GM12891 (cell line): Measurements from ENCODE around the gene TECPR1.

Experiments
- DNase-seq: peaks from one replicate; pipeline ENCODE4 v3.0.0; 2011; ENCODE audit warnings: low spot score; ENCODE audit not compliant: insufficient read length
- FAIRE-seq: peaks from 2 replicates; lab custom pipeline; 2011; peaks lifted over from hg19 to GRCh38; lab: Jason Lieb, UNC
- PAX5 ChIP-seq: IDR thresholded peaks from 2 replicates; pipeline ENCODE4 v1.6.1; 2011; ENCODE audit warnings: low read length, moderate library complexity, mild to moderate bottlenecking; ENCODE audit not compliant: insufficient read depth, severe bottlenecking
- POLR2A ChIP-seq: IDR thresholded peaks from 2 replicates; pipeline ENCODE4 v1.6.1; 2011; ENCODE audit warnings: low read depth, low read length, control low read depth
- POLR2AphosphoS5 ChIP-seq: IDR thresholded peaks from 2 replicates; pipeline ENCODE4 v1.6.1; 2011; ENCODE audit warnings: low read depth, low read length, control low read depth
- POU2F2 ChIP-seq: IDR thresholded peaks from 2 replicates; pipeline ENCODE4 v1.6.1; 2011; ENCODE audit warnings: low read depth, mild to moderate bottlenecking, control low read depth, low read length, moderate library complexity
- SPI1 ChIP-seq: IDR thresholded peaks from 2 replicates; pipeline ENCODE4 v1.6.1; 2011; ENCODE audit warnings: low read depth, low read length, control low read depth
- TAF1 ChIP-seq: IDR thresholded peaks from 2 replicates; pipeline ENCODE4 v1.6.1; 2011; ENCODE audit warnings: low read depth, low read length, control low read depth

TECPR1 gene

DNA sequence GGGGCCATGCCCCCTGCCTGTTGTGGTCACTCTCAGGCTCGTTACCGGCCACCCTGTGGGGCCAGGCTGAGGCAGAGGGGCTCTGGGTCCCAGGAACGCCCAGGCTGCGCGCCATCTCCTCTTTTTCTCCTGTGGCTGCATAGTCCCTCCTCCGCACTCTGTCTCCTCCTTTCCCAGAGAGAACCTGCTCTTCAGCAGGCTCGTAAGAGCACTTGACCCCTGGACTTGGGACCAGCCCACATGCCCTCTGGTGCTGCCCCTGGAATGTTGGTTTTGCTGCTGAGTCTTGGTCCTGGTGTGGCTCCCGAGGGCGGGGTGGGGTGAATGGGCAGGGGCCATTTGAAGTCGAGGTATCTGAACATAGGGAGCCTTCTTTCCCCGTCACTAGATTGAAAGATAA is 47.4 kb downstream of the TECPR1 start:
- TF ChIP-seq POU2F2: no peak
- TF ChIP-seq POLR2AphosphoS5: no peak
- TF ChIP-seq POLR2A: no peak
- no peak for TF ChIP-seq TAF1
- no peak for TF ChIP-seq PAX5
- TF ChIP-seq SPI1: no peak
- DNase-seq (no peak), FAIRE-seq (no peak)

DNA sequence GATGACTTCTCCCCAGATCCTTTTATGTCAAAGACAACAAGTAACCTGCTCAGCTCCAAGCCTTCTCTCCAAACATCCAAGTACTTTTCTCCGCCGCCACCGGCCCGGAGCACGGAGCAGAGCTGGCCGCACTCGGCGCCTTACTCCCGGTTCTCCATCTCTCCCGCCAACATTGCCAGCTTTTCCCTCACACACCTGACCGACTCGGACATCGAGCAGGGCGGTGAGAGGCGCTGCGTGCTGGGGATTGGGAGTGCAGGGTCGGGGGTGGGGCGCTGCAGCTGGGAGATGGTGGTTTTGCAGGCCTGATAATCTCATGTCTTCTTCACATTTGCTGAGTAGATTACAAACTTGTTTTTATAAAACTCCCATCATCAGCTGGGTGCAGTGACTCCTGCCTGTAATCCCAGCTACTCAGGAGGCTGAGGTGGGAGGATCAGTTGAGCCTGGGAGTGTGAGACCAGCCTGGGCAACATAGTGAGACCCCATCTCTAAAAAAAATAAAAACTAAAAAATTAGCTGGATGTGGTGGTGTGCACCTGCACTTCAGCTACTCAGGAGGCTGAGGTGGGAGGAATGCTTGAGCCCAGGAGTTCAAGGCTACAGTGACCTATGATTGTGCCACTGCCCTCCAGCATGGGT is 47.9 kb downstream of the TECPR1 start:
- TF ChIP-seq SPI1: no peak
- no peak for TF ChIP-seq TAF1
- TF ChIP-seq POLR2A: no peak
- no peak for TF ChIP-seq PAX5
- TF ChIP-seq POLR2AphosphoS5: no peak
- DNase-seq (no peak), FAIRE-seq (no peak)

DNA sequence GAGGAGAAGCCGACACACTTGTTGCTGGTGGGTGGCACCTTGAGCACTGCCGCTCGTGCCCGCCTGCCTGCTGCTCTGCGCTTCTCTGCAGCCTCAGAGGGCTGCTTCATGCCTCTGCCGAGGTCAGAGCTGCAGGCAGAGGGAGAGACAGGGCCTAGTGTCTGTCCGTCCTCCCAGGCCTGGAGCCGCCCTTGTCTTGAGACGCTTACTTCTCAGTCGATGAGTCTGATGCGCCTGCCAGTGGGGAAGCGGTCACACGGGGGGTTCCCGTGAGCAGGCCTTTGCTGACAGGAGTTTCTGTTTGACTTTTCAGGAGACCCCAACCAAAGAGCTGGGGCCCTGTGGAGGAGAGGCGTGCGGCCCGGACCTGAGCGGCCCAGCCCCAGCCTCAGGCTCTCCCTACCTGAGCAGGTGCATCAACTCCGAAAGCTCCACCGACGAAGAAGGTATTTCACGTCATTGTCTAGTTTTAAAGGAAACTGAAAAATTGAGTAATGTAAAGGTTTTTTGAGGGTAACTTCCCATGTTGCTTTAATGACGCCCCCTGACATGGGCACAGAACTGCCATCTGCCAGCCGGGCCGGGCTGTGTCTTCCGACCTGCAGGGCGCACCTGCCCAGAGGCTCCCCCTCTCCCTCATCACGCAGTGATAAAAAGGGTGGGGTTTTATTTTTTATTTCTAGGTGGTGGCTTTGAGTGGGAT is 48.6 kb downstream of the TECPR1 start:
- FAIRE-seq: peak; percentile 87
- TF ChIP-seq TAF1 (no peak), SPI1 (peak; percentile 87), POU2F2 (no peak; the same call in 1 of the 2 replicates), PAX5 (no peak)
- no peak for DNase-seq

DNA sequence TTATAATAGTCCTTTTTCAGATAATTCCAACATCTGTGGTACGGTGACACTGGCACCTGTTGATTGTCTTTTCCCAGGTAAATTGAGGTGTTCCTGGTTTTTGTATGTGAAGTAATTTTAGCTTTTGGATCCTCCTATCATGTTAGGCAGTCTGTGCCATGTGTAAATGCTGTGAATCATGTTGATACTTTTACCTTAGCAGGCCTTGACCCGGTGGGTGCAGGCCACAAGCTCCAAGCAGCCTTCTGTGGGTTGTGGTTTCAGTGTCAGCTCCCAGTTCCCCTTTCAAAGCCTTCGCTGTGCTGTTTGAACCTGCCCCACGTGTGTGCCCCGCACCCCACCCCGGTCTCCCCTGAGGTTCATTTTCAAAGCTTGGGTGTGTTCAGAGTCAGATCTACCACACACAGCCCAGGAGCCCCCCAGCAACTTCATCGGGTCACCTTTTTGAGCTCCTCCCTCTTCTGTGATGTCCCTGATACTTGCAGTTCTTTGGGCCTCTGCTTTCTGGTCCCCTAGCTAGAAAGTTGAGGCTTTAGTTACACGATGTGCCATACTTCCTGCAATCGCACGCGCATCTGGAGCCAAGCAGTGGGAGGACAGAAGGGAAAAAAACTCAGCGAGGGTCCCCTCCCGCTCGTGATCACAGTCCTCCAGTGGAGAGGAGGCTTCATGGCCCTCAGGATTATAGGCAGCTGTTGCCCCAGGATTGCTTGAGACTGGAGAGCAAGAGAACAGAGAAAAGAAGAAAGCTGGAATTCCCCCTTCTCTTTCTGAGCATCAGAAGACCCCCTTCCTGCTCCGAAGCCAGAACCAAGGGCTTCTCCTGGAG is 49.5 kb downstream of the TECPR1 start:
- FAIRE-seq: peak; percentile 98

DNA sequence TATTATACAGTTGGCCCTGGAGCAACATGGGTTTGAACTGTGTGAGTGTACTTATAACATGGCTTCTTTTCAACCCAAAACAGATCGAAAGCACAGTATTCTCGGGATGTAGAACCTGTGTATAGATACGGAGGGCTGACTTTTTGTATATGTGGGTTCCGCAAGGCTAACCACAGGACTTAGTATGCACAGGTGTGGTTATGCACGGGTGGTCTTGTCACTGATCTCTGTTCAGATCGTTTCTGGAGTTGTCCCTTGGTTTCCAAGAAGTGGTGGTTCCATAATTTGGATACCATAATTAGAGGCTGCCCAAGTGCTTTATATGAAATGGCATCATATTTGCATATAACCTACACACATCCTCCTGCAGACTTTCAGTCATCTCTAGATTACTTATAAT is 51.7 kb downstream of the TECPR1 start:
- TF ChIP-seq POLR2AphosphoS5 (no peak), POU2F2 (peak; percentile 95), PAX5 (peak; percentile 99), POLR2A (no peak), TAF1 (no peak), SPI1 (0 out of 2 replicates have a peak, but pooled peaks have one; percentile 3)
- FAIRE-seq: peak; percentile 90
- no peak for DNase-seq

More for the DNA sequence above, 49.5 kb downstream of the TECPR1 start:
- DNase-seq: peak; percentile 88
- TF ChIP-seq POU2F2 (peak; percentile 97), PAX5 (peak; percentile 82), POLR2A (no peak), SPI1 (peak; percentile 100), POLR2AphosphoS5 (no peak), TAF1 (no peak)

DNA sequence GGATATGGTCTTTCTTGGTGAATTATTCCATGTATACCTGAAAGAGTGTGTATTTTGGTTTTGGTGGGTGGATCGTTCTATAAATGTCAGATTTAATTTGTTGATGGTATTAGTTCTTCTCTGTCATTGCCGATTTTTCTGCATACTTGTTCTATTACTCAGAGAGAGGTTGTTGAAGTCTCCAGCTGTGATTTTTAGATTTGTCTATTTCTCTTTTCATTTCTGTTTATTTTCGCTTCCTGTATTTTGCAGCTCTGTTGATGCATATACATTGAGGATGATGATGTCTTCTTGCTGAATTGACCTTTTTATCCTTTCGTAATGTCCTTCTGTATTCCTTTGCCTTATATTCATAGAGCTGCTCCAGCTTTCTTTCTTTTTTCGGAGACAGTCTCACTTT is 52.9 kb downstream of the TECPR1 start:
- TF ChIP-seq POLR2AphosphoS5: no peak
- no peak for TF ChIP-seq POU2F2
- TF ChIP-seq PAX5: no peak
- peak; percentile 48; the same call in 1 of the 2 replicates for TF ChIP-seq SPI1
- TF ChIP-seq TAF1: no peak
- DNase-seq (no peak), FAIRE-seq (no peak)

DNA sequence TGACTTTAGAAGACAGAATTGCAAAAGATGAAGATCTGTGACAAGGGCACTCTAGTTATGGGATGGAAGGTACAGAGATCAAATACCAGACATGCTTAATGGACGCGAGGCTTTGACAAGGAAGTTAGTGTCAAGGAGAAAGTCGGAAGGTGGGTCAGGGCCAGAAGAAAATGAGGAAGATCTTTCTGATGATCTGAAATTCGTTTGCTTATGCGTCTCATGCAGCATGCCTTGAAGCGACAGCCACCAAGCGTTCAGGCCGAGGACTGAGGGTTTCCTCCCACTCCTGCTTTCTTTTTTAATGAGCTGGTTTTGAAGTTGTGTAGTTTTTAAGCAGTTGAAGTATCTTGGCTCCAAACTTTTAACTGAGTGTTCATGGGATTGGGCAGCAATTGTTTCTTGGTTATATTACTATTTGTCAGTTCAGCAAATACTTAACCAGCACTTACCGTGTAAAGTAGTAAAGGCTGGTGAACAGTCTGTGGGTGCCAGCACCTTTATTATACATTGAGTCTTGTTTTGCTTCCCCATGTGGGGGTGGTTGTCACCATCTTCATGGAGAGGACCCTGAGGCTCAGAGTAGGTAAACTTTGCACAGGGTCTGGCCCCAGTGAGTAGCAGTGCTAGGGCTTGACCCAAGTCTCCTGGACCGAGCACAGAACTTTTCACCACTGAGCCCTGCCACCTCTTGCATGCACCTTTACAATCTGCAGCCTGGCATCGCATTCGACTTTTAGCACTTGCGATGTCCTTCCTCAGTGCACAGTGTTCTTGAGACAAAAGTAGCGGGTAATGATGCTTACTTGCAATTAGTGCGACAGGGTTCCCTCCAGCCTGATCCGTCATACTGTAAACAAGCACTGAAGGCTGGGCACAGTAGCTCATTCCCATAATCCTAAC is 55.1 kb downstream of the TECPR1 start:
- TF ChIP-seq POLR2A (no peak), POLR2AphosphoS5 (no peak), SPI1 (no peak), TAF1 (no peak), POU2F2 (no peak), PAX5 (no peak)
- no peak for FAIRE-seq
- no peak for DNase-seq

DNA sequence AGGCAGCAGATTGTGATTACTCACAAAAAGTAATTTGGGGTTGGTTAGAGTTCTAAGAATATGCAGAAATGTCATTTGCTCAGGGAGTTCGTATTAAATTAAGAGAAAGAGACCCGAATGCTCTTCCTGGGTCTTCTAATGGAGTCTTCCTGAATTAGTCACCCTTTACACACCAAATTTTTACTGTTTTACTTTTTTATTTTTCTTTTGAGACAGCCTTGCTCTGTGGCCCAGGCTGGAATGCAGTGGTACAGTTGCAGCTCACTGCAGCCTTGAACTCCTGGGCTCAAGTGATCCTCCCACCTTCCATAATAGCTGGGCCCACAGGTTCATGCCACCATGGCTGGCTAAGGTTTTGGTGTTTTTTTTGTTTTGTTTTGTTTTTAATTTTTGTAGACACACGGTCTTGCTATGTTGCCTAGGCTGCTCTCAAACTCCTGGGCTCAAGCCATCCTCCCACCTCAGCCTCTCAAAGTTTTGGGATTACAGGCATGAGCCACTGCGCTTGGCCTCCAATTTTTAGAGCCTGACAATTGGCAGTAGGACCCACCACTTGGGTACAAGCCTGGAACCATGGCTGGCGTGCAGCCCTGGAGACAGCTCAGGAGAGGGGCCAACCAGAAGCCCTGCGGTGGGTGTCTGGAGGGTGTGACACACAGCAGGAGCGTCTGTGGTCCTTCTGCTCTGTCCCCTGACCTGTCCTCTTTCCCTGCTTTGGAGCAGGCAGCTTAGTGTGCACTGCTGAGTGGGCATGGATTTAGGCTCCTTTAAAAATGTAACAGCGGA is 57.2 kb downstream of the TECPR1 start:
- TF ChIP-seq POLR2A: no peak
- TF ChIP-seq PAX5: no peak
- TF ChIP-seq POU2F2: no peak
- TF ChIP-seq SPI1: no peak
- no peak for TF ChIP-seq TAF1
- TF ChIP-seq POLR2AphosphoS5: no peak
- no peak for FAIRE-seq
- no peak for DNase-seq
